T-helper 17 cell (primary cell): ENCODE data around the gene DOK3. TPM values are rescaled to one million over a fixed set of nuclear protein-coding genes. Genes with fewer than 3 reads are reported as not detected.
A peak's percentile ranks its signal among the peaks of the same experiment; 100 is the strongest.

Experiments used
- ATAC-seq: fragments of 150-1000 bp; cut with Tn5 transposase; 2 replicates; pipeline ENCODE4 v1.10.0; 2021; ENCODE audit warnings: mild to moderate bottlenecking, moderate library complexity
- DNase-seq, 3 donors: peaks; one replicate each; pipeline versions ENCODE4 v3.0.0 to v3.0.0-alpha.2; 2020 to 2021
- H3K9me3 ChIP-seq: one replicate; pipeline ENCODE4 v1.7.0; 2013; ENCODE audit warnings: low read length, mild to moderate bottlenecking; ENCODE audit not compliant: control insufficient read depth, poor library complexity, severe bottlenecking
- H3K27ac Mint-ChIP-seq: one replicate; pipeline ENCODE4 v1.8.0; 2022; ENCODE audit warnings: mild to moderate bottlenecking, moderate library complexity, mixed read lengths
- H3K27me3 Mint-ChIP-seq: one replicate; pipeline ENCODE4 v1.8.0; 2022; ENCODE audit warnings: mixed read lengths
- H3K36me3 Mint-ChIP-seq: one replicate; pipeline ENCODE4 v1.8.0; 2022; ENCODE audit warnings: low read depth, mixed read lengths
- H3K4me1 Mint-ChIP-seq: one replicate; pipeline ENCODE4 v1.8.0; 2022; ENCODE audit warnings: mild to moderate bottlenecking, mixed read lengths
- H3K4me3 Mint-ChIP-seq: one replicate; pipeline ENCODE4 v1.8.0; 2022; ENCODE audit warnings: mild to moderate bottlenecking, moderate library complexity, mixed read lengths
- total RNA-seq, 4 donors: library from RNA in 2 of 4; stranded (reverse) in 2 of 4; gene quantifications; one replicate each; pipeline ENCODE4 v1.2.3 and lab custom pipeline; 2022 to 2026

Gene DOK3
- total RNA-seq, 2 donors from 2014 or later = 5.1 to 8.0 TPM

DNA sequence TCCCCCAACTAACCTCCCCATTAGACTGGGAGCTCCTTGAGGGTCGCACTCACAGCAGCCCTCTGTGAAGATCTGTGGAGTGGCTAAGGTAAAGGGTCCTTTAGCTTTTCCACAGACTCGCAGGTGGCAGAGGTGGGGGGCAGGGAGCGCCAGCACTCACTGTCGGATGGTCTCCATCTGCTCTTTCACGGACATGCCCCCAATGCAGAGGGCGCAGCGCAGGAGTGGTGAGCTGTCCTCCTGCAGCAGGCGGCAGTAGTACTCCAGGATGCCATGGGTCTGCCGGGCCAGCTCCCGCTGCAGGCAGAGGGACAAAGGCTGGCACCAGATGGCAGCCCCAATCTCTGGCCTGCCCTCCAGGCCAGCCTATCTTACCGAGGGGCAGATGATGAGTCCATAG is 4.9 kb upstream of the DOK3 start:
- no peak overlapping the region for H3K27ac Mint-ChIP-seq
- H3K4me3 Mint-ChIP-seq = no peak overlapping the region
- peaks cover 7% of the 10 kb centered on the region for H3K36me3 Mint-ChIP-seq
- DNase-seq = no peak
- H3K27me3 Mint-ChIP-seq = no peaks in the 10 kb centered on the region
- H3K9me3 ChIP-seq = no peaks in the 10 kb centered on the region
- H3K4me1 Mint-ChIP-seq = peaks cover 27% of the 10 kb centered on the region
- ATAC-seq = no peak

DNA sequence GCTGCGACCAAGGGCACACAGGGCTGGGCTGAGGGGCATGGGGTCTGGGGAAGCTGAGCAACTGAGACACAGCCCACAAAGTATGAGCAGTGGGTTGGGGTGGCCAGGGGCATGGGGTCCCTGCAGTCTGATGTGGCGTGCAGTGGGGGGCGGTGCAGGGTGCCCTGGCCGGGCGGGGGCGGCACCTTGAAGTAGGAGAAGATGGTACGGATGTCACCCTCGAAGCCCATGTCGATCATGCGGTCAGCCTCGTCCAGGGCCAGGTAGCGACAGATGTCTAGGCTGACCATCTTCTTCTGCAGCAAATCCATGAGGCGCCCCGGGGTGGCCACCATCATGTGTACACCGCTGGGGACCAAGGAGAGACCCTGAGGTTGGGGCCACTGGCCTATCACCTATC is 3.9 kb upstream of the DOK3 start:
- H3K36me3 Mint-ChIP-seq = peaks cover 7% of the 10 kb centered on the region
- ATAC-seq (no peak), DNase-seq (no peak)
- peaks cover 24% of the 10 kb centered on the region for H3K4me1 Mint-ChIP-seq
- no peak overlapping the region for H3K27ac Mint-ChIP-seq
- no peaks in the 10 kb centered on the region for H3K9me3 ChIP-seq
- H3K27me3 Mint-ChIP-seq = no peaks in the 10 kb centered on the region
- no peak overlapping the region for H3K4me3 Mint-ChIP-seq

DNA sequence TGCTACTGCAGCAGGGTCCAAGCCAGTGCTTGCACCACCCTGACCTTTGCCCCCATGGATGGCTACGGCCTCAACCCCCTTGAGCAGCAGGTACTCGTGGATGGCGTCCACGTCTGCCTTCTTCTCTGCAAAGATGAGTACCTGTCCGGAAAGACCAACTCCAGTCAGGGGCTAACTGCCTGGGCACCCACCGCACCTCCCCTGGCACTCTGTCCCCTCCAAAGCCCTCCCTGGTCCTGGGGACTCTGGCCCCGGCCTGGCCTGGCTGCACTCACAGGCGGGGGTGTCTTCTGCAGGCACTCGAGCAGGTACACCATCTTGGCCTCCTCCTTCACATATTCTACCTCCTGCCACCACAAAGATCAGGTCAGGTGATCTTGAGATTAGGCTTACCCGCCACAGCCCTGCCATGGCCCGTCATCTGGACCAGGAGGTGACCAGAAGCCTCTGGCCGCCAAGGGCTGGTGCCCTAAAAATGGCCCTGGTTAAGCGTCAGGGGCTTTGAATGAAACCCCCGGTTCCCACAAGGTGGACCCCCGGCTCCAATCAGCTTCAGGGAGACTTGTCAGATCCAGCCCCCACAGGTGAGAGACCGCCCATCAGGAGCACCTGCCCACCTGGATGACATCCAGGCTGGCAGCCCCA is 3.2 kb upstream of the DOK3 start:
- Mint-ChIP-seq H3K27ac (no peak overlapping the region), H3K4me3 (no peak overlapping the region), H3K36me3 (peaks cover 7% of the 10 kb centered on the region), H3K27me3 (no peaks in the 10 kb centered on the region), H3K4me1 (peaks cover 25% of the 10 kb centered on the region)
- ATAC-seq (no peak), DNase-seq (no peak)
- no peaks in the 10 kb centered on the region for H3K9me3 ChIP-seq

DNA sequence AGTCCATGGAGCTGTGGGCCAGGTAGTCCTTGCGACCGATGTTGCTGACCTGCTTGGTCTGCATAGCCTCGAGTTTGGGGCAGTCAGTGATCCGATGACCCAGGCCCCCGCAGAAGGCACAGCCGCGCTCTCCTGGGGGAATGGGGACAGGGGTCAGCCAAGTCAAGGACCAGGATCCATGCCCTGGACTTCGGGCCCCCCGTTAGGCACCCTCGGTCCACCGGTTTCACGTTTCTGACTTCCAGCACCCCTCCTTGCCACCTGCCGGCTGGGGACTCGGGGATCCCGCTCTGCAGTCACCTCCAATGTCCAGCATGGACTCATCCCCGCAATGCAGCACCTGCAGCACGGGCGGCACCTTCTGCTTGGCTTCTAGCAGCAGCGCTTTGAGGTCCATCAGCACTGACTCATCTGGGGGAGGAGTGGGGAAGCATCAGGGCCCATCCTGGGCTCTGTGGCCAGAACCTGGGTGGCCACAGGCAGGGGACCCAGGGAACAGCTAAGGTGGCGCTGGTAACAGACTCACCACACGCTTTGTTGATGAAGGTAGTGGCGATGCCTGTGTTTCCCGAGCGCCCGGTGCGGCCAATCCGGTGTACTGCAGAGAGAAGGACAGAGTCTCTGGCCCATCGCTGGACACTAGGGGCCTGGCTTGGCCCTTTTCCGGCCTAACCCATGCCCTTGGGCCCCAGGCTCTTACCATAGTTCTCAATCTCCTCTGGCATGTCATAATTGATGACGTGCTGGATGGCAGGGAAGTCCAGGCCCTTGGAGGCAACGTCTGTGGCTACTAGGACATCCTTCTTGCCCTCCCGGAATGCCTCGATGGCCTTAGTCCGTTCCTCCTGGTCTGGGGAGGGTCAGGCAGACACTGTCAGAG is 2.4 kb upstream of the DOK3 start:
- ATAC-seq (no peak), DNase-seq (no peak)
- Mint-ChIP-seq H3K4me1 (peaks cover 23% of the 10 kb centered on the region), H3K27ac (no peak overlapping the region), H3K36me3 (peaks cover 7% of the 10 kb centered on the region), H3K27me3 (no peaks in the 10 kb centered on the region), H3K4me3 (no peak overlapping the region)
- no peaks in the 10 kb centered on the region for H3K9me3 ChIP-seq

DNA sequence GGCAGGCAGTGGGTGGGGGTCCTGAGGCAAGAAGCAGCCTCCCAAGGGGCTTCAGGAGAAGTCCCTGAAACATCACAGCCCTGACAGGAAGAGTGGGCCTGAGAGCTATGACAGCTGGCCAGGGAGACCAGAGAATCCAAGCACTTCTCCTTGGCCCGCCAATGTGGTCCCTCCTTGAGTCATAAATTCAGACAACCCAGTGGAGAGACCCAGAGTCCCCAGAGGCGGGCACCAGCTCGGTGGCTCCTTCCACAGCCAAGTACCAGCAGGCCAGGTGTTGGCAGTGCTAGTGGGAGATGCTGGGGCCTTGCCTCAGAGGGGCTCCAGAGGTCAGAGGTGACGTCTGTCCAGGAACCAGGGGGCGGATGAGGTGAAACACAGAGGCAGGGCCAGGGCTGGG is 1.6 kb upstream of the DOK3 start:
- H3K27ac Mint-ChIP-seq = no peak overlapping the region
- peaks cover 15% of the 10 kb centered on the region for H3K4me1 Mint-ChIP-seq
- no peak for DNase-seq
- no peak for ATAC-seq
- no peak overlapping the region for H3K4me3 Mint-ChIP-seq
- no peaks in the 10 kb centered on the region for H3K9me3 ChIP-seq
- H3K27me3 Mint-ChIP-seq = no peaks in the 10 kb centered on the region
- peaks cover 2% of the 10 kb centered on the region for H3K36me3 Mint-ChIP-seq

DNA sequence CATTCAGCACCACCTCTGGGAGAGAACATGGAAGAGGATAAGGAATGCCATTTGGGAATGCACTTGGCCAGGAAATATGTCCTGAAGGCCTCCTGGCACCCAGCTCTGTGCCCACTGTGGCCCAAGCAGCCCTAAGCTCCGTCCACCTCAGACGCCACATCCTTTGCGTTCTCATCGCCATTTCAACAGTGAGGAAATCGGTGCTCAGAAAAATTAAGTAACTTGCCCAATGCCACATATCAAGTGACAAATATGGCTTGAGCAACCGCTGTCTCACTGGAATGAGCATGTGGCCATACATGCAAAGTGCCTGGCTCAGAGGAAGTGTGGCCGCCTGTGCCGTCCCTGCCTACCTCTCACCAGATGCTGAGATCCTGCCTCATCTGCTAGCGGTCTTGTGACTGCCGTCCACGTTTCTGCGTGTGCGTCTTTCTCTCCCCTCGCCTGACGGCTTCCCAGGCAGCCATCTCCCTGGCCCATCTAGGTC is 984 bp upstream of the DOK3 start:
- ATAC-seq (peak; percentile 65), DNase-seq (no peak)
- Mint-ChIP-seq H3K27ac (peak overlapping the region; percentile 34), H3K27me3 (no peaks in the 10 kb centered on the region), H3K4me3 (no peak overlapping the region), H3K4me1 (peaks cover 10% of the 10 kb centered on the region), H3K36me3 (peaks cover 2% of the 10 kb centered on the region)
- H3K9me3 ChIP-seq = no peaks in the 10 kb centered on the region

DNA sequence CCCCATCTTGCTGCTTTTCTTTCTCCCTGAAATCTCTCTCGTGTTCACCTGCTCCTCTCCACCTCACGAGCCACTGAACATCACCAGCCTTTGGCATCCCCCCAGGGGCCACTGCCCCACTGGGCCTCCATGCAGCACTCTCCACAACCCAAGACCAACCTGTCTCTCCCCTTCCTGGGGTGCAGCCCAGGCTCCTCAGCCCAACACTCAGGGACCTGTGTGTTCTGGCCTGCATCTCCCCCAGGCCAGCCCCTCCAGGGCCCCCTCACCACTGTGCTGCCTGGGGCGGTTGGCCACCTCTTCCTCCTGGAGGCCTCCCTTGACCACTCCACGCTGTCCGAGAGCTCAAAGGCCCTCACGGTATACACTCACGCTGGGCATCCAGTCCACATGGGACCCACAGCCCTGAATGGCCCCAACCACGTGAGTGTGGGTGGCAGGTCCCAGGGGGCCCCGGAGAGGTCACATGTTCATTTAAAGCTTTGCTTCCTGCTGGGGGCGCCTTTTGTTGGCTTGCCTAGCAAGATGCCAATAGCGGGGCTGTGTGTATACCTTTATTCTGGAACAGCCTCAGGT is 453 bp upstream of the DOK3 start:
- Mint-ChIP-seq H3K4me3 (no peak overlapping the region), H3K27ac (peak overlapping the region; percentile 34), H3K36me3 (peaks cover 2% of the 10 kb centered on the region), H3K4me1 (peaks cover 12% of the 10 kb centered on the region), H3K27me3 (no peaks in the 10 kb centered on the region)
- H3K9me3 ChIP-seq = no peaks in the 10 kb centered on the region
- DNase-seq (no peak), ATAC-seq (peak; percentile 31)

DNA sequence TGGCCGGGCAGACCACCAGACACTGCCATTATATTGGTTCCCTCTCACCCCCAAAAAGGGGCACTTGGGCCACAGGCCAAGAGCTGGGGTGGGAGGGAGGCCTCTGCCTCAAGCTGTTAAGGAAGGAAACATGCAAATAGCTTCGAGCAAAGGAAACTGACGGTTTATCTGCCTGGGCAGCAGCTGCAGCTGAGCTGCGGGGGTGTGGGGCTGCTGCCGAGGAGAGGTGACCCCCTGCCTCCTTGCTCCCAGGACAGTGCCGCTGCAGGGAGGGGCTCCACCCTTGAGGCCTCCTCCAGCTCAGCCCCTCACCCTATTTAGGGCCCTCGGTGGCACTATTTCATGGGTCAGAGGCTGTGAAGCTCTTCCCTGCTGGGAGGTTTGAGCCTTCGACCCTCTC is 789 bp downstream of the DOK3 start:
- Mint-ChIP-seq H3K27ac (no peak overlapping the region), H3K4me1 (peaks cover 10% of the 10 kb centered on the region), H3K27me3 (no peaks in the 10 kb centered on the region), H3K36me3 (peaks cover 2% of the 10 kb centered on the region), H3K4me3 (peak overlapping the region; percentile 58)
- H3K9me3 ChIP-seq = no peaks in the 10 kb centered on the region
- no peak for ATAC-seq
- no peak for DNase-seq

DNA sequence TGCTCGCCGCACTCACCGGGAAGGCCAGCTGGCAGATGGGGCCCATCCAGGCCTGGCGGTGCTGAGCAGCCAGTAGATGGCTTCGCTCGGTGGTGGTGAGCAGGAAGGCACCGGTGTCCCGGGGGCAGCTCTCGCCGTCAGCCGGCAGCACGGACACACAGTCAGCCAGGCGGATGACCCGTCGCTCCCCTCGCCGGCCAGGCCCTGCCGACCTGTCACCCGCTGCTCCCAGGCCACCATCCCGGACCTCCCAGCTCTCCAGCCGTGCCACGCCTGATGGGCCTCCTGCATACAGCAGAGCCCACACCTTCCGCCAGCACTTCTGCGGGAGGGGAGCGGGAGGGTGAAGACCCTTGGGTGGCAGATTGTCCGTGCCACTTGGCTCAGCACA is 1.4 kb downstream of the DOK3 start:
- DNase-seq = no peak
- H3K27me3 Mint-ChIP-seq = no peaks in the 10 kb centered on the region
- no peak overlapping the region for H3K27ac Mint-ChIP-seq
- H3K36me3 Mint-ChIP-seq = peaks cover 2% of the 10 kb centered on the region
- H3K4me1 Mint-ChIP-seq = peaks cover 8% of the 10 kb centered on the region
- peak overlapping the region; percentile 67 for H3K4me3 Mint-ChIP-seq
- no peaks in the 10 kb centered on the region for H3K9me3 ChIP-seq
- no peak for ATAC-seq

DNA sequence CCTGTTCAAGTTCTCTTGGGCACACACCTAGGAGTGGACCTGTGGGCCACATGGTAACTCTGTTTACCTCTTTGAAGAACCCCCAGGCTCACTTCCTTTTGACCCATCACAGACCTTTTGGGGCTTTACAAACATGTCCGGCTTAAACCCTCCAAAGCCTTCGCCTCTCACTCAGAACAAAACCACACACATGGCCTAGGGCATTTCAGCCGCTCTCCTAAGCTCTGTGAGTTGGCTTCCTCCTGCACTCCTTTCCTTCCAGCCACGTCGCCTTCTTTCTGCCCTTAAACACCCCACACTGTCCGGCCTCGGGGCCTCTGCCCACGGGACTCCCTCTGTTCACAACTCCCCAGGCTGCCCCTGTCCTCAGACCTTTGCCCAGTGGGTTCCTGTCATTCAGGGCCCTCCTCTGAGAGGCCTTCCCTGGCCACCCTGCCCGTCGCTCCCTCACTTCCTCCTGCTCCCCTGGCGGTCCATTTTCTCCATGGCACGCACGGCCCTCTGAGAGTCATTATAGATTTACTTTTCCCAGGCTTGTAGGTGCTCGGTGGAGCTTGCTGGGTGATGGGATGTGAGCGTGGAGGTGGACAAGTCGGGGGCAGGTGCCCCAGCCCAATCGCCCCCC is 1.9 kb downstream of the DOK3 start:
- ATAC-seq = no peak

DNA sequence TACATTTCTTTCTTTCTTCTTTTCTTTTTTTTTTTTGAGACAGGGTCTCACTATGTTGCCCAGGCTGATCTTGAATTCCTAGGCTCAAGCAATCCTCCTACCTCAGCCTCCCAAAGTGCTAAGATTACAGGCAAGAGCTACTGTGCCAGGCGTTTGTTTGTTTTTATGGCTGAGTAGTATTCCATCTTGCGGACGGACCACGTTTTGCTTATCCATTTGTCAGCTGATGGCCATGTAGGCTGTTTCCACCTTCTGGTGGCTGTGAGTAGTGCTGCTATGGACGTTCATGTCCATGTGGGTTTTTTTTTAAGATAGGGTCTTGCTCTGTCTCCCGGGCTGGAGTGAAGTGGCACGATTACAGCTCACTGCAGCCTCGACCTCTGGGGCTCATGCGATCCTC is 2.5 kb downstream of the DOK3 start:
- DNase-seq (no peak), ATAC-seq (no peak)
- no peaks in the 10 kb centered on the region for H3K9me3 ChIP-seq
- H3K4me1 Mint-ChIP-seq = peaks cover 10% of the 10 kb centered on the region
- H3K27me3 Mint-ChIP-seq = no peaks in the 10 kb centered on the region
- H3K36me3 Mint-ChIP-seq = peaks cover 2% of the 10 kb centered on the region
- no peak overlapping the region for H3K27ac Mint-ChIP-seq
- no peak overlapping the region for H3K4me3 Mint-ChIP-seq

More for the DNA sequence above, 1.9 kb downstream of the DOK3 start:
- Mint-ChIP-seq H3K36me3 (peaks cover 2% of the 10 kb centered on the region), H3K4me1 (peaks cover 8% of the 10 kb centered on the region), H3K4me3 (peak overlapping the region; percentile 67), H3K27me3 (no peaks in the 10 kb centered on the region), H3K27ac (no peak overlapping the region)
- DNase-seq = no peak
- H3K9me3 ChIP-seq = no peaks in the 10 kb centered on the region

DNA sequence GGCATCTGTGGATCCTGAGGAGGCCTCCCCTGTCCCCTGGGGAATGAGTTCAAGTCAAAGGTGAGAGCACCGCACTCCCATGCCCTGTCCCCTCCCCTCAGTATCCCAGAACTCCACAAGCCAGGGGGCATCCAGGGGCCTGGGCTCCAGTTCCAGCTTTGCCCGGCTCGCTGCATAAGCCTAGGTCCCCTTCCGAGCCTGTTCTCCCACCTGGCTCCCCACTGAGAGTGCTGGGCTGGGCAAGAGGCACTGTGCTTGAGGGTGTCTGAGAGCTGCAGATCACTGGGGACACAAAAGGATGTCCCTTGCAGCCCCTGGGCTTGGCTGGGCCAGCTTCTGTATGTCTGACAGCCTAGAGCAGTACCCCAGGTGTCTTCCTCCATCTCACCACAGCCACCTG is 4.6 kb downstream of the DOK3 start:
- no peak for ATAC-seq
- H3K9me3 ChIP-seq = no peaks in the 10 kb centered on the region
- Mint-ChIP-seq H3K27ac (no peak overlapping the region), H3K27me3 (no peaks in the 10 kb centered on the region), H3K4me1 (peaks cover 20% of the 10 kb centered on the region), H3K4me3 (no peak overlapping the region), H3K36me3 (no peaks in the 10 kb centered on the region)
- no peak for DNase-seq
